ENCODE data around the gene PUM2.

The PUM2 gene

DNA sequence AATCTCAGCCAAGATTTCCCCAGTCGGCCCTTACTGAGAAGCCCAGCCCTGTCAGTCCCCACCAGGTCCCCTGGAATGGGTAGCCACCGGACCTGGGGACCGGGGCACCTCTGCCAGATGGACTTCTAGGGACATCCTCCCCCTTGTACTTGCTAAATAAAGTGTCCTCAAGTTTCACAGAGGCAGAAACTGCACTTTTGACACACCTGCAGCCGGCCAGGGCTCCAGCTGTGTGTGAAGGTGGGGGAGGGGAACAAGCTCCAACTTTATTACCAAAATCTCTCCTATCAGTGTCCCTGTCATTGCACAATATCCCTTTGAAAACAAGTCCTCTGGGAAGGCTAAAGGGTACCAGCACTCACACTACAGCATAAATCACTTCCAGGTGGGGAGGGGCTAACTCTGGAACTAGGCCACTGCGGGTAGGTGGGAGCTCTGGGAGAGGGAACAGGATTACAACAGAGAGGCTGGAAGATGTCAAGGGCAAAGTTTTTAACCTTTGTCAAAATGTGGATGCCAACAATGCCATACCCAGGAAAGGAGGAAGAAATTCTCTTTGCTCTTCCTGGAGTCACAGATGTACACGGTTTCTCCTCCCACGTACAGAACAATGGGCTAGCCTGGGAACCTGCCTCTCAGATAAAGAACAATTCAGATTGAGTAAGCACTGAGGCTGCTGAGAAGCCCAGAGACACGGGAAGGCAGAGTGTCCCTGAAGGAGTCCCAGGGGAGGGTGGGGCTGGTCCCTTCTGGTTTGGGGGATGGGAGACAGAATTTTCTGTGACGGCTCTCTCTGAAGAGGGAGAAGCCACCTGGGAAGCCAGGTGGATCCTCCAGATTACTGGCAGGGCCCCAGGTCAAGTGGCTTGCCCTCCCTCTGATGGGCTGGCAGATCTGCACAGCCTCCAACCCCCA is 136.7 kb downstream of the PUM2 start:
- ChIA-PET CTCF (interaction anchor here (0.6 to 0.8 kb wide), 2 partner anchors 113 to 226 kb away, joined by 4 to 7 read pairs; no protein-coding TSS in a partner anchor), POLR2A (interaction anchor here (1.9 to 2.3 kb wide), 2 partner anchors 9 to 11 kb away, joined by 7 to 13 read pairs; partner anchors contain the start of gene SDC1)
- TF ChIP-seq LEF1 (IDR thresholded peaks at IDR 0.05; ENCODE audit: borderline replicate concordance) = no peak
- TF ChIP-seq PKNOX1 (IDR thresholded peaks at IDR 0.05) = peak; percentile 32; the same call in 1 of the 2 replicates
- DNase-seq (ENCODE audit: extremely low spot score) = no peak

GRCh38 chr2:20212871-20213503 is 137.7 kb downstream of the PUM2 start:
- POLR2A ChIA-PET = interaction anchor here (0.8 to 2.3 kb wide), 5 partner anchors 10 to 315 kb away, joined by 3 to 13 read pairs (median 4); partner anchors contain the start of gene SDC1
- CTCF ChIA-PET = interaction anchor here (0.6 kb wide), 2 partner anchors 77 to 214 kb away, joined by 3 read pairs; no protein-coding TSS in a partner anchor
- DNase-seq (ENCODE audit: extremely low spot score) = no peak

GRCh38 chr2:20212459-20212870 is 138.2 kb downstream of the PUM2 start:
- TF ChIP-seq SP1 (IDR thresholded peaks at IDR 0.05) = no peak
- peak; percentile 85 for TF ChIP-seq PKNOX1 (IDR thresholded peaks at IDR 0.05)
- TF ChIP-seq TARDBP (IDR thresholded peaks at IDR 0.05) = no peak
- ChIA-PET CTCF (interaction anchor here (0.6 kb wide), 2 partner anchors 77 to 215 kb away, joined by 3 read pairs; no protein-coding TSS in a partner anchor), POLR2A (interaction anchor here (0.8 to 2.3 kb wide), 6 partner anchors 11 to 315 kb away, joined by 3 to 13 read pairs (median 4); partner anchors contain the start of gene SDC1)
- DNase-seq (ENCODE audit: extremely low spot score) = peak; percentile 45

More at GRCh38 chr2:20212871-20213503, 137.7 kb downstream of the PUM2 start:
- no peak for TF ChIP-seq FOXK2 (IDR thresholded peaks at IDR 0.05)
- no peak for TF ChIP-seq TARDBP (IDR thresholded peaks at IDR 0.05)
- no peak for TF ChIP-seq SUZ12 (IDR thresholded peaks at IDR 0.05)
- TF ChIP-seq CTBP1 (IDR thresholded peaks at IDR 0.05; ENCODE audit: borderline replicate concordance) = no peak
- TF ChIP-seq PKNOX1 (IDR thresholded peaks at IDR 0.05) = no peak
- no peak for TF ChIP-seq ARNT (IDR thresholded peaks at IDR 0.05)
- TF ChIP-seq LEF1 (IDR thresholded peaks at IDR 0.05; ENCODE audit: borderline replicate concordance) = no peak
- no peak for TF ChIP-seq HDGF (IDR thresholded peaks at IDR 0.05; ENCODE audit: borderline replicate concordance)
- TF ChIP-seq ZNF384 (IDR thresholded peaks at IDR 0.05) = no peak
- TF ChIP-seq BHLHE40 (IDR thresholded peaks at IDR 0.05; ENCODE audit: borderline replicate concordance) = no peak
- no peak for TF ChIP-seq FOXM1 (IDR thresholded peaks at IDR 0.05; ENCODE audit: borderline replicate concordance)
- TF ChIP-seq SP1 (IDR thresholded peaks at IDR 0.05) = no peak
- TF ChIP-seq L3MBTL2 (conservative IDR thresholded peaks at IDR 0.05) = no peak
- TF ChIP-seq ELF4 (IDR thresholded peaks at IDR 0.05) = no peak
- TF ChIP-seq NFRKB (IDR thresholded peaks at IDR 0.05) = no peak

- no peak for TF ChIP-seq ARNT (IDR thresholded peaks at IDR 0.05)
- TF ChIP-seq FOXM1 (IDR thresholded peaks at IDR 0.05; ENCODE audit: borderline replicate concordance) = no peak
- TF ChIP-seq SP1 (IDR thresholded peaks at IDR 0.05) = no peak
- no peak for TF ChIP-seq NFRKB (IDR thresholded peaks at IDR 0.05)
- TF ChIP-seq CTBP1 (IDR thresholded peaks at IDR 0.05; ENCODE audit: borderline replicate concordance) = no peak
- no peak for TF ChIP-seq FOXK2 (IDR thresholded peaks at IDR 0.05)
- TF ChIP-seq ZNF384 (IDR thresholded peaks at IDR 0.05) = no peak
- no peak for TF ChIP-seq SUZ12 (IDR thresholded peaks at IDR 0.05)
- no peak for TF ChIP-seq PKNOX1 (IDR thresholded peaks at IDR 0.05)
- TF ChIP-seq L3MBTL2 (conservative IDR thresholded peaks at IDR 0.05) = no peak
- TF ChIP-seq HDGF (IDR thresholded peaks at IDR 0.05; ENCODE audit: borderline replicate concordance) = no peak
- TF ChIP-seq BHLHE40 (IDR thresholded peaks at IDR 0.05; ENCODE audit: borderline replicate concordance) = no peak
- POLR2A ChIA-PET = interaction anchor here (0.8 to 2.3 kb wide), 5 partner anchors 13 to 316 kb away, joined by 3 to 7 read pairs (median 4); partner anchors contain the start of gene SDC1
- DNase-seq (ENCODE audit: extremely low spot score) = no peak
- CTCF ChIA-PET = no interaction called here
Measured at GRCh38 chr2:20211860-20212458, 138.7 kb downstream of the PUM2 start.

DNA sequence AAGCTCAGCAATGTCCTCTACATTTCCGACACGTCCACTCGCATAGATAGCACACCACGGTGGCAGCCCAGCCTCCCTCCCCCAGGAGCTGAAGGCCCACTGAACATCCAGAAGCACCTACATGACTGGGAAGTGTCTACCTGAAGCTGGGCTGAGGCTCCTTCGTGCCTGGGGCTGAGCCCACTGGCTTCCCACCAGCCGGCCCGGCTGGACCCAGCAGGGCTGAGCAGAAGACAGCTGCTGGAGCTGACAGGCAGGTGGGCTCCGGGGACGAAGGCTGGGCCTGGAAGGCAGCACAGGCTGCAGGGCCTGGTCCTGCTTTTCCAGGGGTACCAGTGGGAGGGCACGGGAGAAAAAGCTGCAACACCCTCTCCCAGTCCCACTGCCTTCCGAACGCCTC is 139.2 kb downstream of the PUM2 start:
- TF ChIP-seq BHLHE40 (IDR thresholded peaks at IDR 0.05; ENCODE audit: borderline replicate concordance) (no peak), LEF1 (IDR thresholded peaks at IDR 0.05; ENCODE audit: borderline replicate concordance) (no peak), ARNT (IDR thresholded peaks at IDR 0.05) (no peak), CTBP1 (IDR thresholded peaks at IDR 0.05; ENCODE audit: borderline replicate concordance) (no peak), SP1 (IDR thresholded peaks at IDR 0.05) (no peak), FOXM1 (IDR thresholded peaks at IDR 0.05; ENCODE audit: borderline replicate concordance) (no peak), L3MBTL2 (conservative IDR thresholded peaks at IDR 0.05) (no peak), FOXK2 (IDR thresholded peaks at IDR 0.05) (no peak), NFRKB (IDR thresholded peaks at IDR 0.05) (no peak), FOXA1 (IDR thresholded peaks at IDR 0.05) (no peak), PKNOX1 (IDR thresholded peaks at IDR 0.05) (no peak), ELF4 (IDR thresholded peaks at IDR 0.05) (no peak), SUZ12 (IDR thresholded peaks at IDR 0.05) (no peak), HDGF (IDR thresholded peaks at IDR 0.05; ENCODE audit: borderline replicate concordance) (no peak), ZNF384 (IDR thresholded peaks at IDR 0.05) (no peak), TARDBP (IDR thresholded peaks at IDR 0.05) (no peak)
- POLR2A ChIA-PET = interaction anchor here (1.2 kb wide), 1 partner anchor 76 kb away, joined by 5 read pairs; no protein-coding TSS in a partner anchor
- CTCF ChIA-PET = no interaction called here
- no peak for DNase-seq (ENCODE audit: extremely low spot score)
